ENCODE data around the gene DLG2. TPM values are rescaled to one million over a fixed set of nuclear protein-coding genes. Genes with fewer than 3 reads are reported as not detected.

The DLG2 gene
- total RNA-seq, 4 donors from 2014 or later, result 1.3 to 4.7 (median 2.4) TPM

GRCh38 chr11:85184721-85185120 lies 442.4 kb downstream of the DLG2 start:
- no peak overlapping the region for H3K4me3 ChIP-seq
- TF ChIP-seq CTCF (IDR thresholded peaks at IDR 0.05 in 4 of 5, conservative IDR thresholded peaks at IDR 0.05 in 1 of 5) (no peak), POLR2A (IDR thresholded peaks at IDR 0.05) (no peak)
- H3K4me1 ChIP-seq, result no peaks in the 10 kb centered on the region
- in situ Hi-C loops (cut with MboI; ENCODE audit: low sequenced_read_pairs in 4 of 4), result no loop called here
- ATAC-seq (no peak), DNase-seq (no peak)
- H3K27me3 ChIP-seq, result no peaks in the 10 kb centered on the region
- H3K36me3 ChIP-seq, result no peaks in the 10 kb centered on the region
- H3K9me3 ChIP-seq, result no peaks in the 10 kb centered on the region
- no peak overlapping the region for H3K27ac ChIP-seq
- intact Hi-C loops (cut with DNase I; ENCODE audit: low total_unique reads), result no loop called here

DNA sequence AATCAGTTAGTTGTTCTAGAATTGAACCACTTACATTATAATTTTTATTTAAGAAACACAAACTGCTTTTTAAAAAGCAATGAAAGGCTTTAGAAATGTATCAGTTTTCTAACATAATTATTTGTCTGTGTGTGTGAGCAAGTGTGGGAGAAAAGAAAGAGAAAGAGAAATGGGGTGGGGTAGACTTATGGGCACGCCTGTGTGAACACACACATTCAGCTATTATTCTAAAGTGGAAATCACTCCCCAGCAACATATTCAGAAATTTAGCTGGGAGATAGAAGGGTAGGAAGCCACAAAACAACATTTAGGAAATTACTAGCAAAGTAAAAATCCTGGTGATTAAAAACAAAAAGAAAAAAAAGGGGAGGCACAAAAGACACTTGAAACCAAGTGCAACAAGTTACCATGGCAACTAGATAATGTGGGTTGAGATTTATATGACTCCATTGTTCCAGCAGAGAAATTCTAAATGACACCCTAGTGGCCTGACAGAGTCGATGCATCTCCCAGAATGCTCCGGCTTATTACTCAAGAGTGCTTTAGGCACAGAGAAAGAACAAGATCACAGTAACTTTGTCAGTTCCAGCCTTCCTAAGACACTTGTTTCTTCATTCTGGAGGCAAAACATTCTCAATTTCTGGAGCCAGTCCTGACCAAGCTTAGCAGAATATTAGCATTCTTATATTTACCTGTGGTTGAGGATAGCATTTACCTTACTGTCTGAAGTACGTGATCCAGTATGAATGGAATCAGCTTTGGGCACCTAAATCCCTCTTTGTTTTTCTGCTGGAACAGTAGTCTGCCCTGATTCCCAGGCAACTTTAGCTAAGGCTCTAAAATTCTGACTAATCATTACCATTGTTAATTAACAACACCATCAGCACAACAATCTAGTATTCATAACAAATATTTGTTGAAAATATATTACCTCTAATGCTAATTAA lies 444.4 kb downstream of the DLG2 start:
- ATAC-seq, result no peak
- TF ChIP-seq CTCF (IDR thresholded peaks at IDR 0.05 in 4 of 5, conservative IDR thresholded peaks at IDR 0.05 in 1 of 5) (no peak), POLR2A (IDR thresholded peaks at IDR 0.05) (no peak)
- intact Hi-C loops (cut with DNase I; ENCODE audit: low total_unique reads) (no loop called here), in situ Hi-C loops (cut with MboI; ENCODE audit: low sequenced_read_pairs in 4 of 4) (no loop called here)
- no peak for DNase-seq
- no peaks in the 10 kb centered on the region for H3K27me3 ChIP-seq
- H3K36me3 ChIP-seq, result no peaks in the 10 kb centered on the region
- no peak overlapping the region for H3K27ac ChIP-seq
- H3K9me3 ChIP-seq, result no peaks in the 10 kb centered on the region
- H3K4me1 ChIP-seq, result no peaks in the 10 kb centered on the region
- H3K4me3 ChIP-seq, result no peak overlapping the region

- ATAC-seq, result no peak
- Histone ChIP-seq H3K27me3 (no peaks in the 10 kb centered on the region), H3K27ac (no peak overlapping the region), H3K4me1 (no peaks in the 10 kb centered on the region), H3K9me3 (no peaks in the 10 kb centered on the region), H3K36me3 (no peaks in the 10 kb centered on the region), H3K4me3 (no peak overlapping the region)
- intact Hi-C loops (cut with DNase I; ENCODE audit: low total_unique reads) (no loop called here), in situ Hi-C loops (cut with MboI; ENCODE audit: low sequenced_read_pairs in 4 of 4) (no loop called here)
- no peak for DNase-seq
- TF ChIP-seq POLR2A (IDR thresholded peaks at IDR 0.05) (no peak), CTCF (IDR thresholded peaks at IDR 0.05 in 4 of 5, conservative IDR thresholded peaks at IDR 0.05 in 1 of 5) (no peak)
These were observed 446.6 kb downstream of the DLG2 start for GRCh38 chr11:85180528-85180927.

GRCh38 chr11:85171648-85172257 lies 455.4 kb downstream of the DLG2 start:
- Histone ChIP-seq H3K36me3 (no peaks in the 10 kb centered on the region), H3K4me1 (no peaks in the 10 kb centered on the region), H3K9me3 (no peaks in the 10 kb centered on the region), H3K4me3 (no peak overlapping the region), H3K27ac (no peak overlapping the region), H3K27me3 (no peaks in the 10 kb centered on the region)
- intact Hi-C loops (cut with DNase I; ENCODE audit: low total_unique reads), result no loop called here
- in situ Hi-C loops (cut with MboI; ENCODE audit: low sequenced_read_pairs in 4 of 4), result no loop called here
- ATAC-seq (no peak), DNase-seq (no peak)
- TF ChIP-seq POLR2A (IDR thresholded peaks at IDR 0.05), result no peak
- no peak for TF ChIP-seq CTCF (IDR thresholded peaks at IDR 0.05 in 4 of 5, conservative IDR thresholded peaks at IDR 0.05 in 1 of 5)
